GM15510 (cell line): ENCODE data around the gene ALDH5A1.

Experiments
- POLR2A ChIP-seq: IDR thresholded peaks from 3 replicates; pipeline ENCODE4 v1.6.1; 2011; ENCODE audit warnings: borderline replicate concordance; ENCODE audit not compliant: insufficient read length; ENCODE audit errors: extremely low read depth

ALDH5A1 gene

GRCh38 chr6:24477070-24477469, 17.7 kb upstream of the ALDH5A1 start:
- TF ChIP-seq POLR2A, result no peak

- TF ChIP-seq POLR2A, result no peak
Measured at GRCh38 chr6:24478903-24479302, 15.9 kb upstream of the ALDH5A1 start.

- no peak for TF ChIP-seq POLR2A
Measured at GRCh38 chr6:24480705-24481104, 14.1 kb upstream of the ALDH5A1 start.

- TF ChIP-seq POLR2A, result no peak
Measured at GRCh38 chr6:24481449-24481848, 13.3 kb upstream of the ALDH5A1 start.

- no peak for TF ChIP-seq POLR2A
Measured at GRCh38 chr6:24484657-24485323, 10.0 kb upstream of the ALDH5A1 start.

GRCh38 chr6:24486065-24486464, 8.7 kb upstream of the ALDH5A1 start:
- no peak for TF ChIP-seq POLR2A

GRCh38 chr6:24489470-24489869, 5.3 kb upstream of the ALDH5A1 start, which contains the start of gene GPLD1:
TSS of gene GPLD1 (minus strand) at chr6:24489578. CDS start at chr6:24489511, 67 bp downstream.
- no peak for TF ChIP-seq POLR2A

GRCh38 chr6:24489881-24490280, 4.9 kb upstream of the ALDH5A1 start:
- TF ChIP-seq POLR2A, result no peak

GRCh38 chr6:24490948-24491347, 3.8 kb upstream of the ALDH5A1 start:
- TF ChIP-seq POLR2A, result no peak

- no peak for TF ChIP-seq POLR2A
Measured at GRCh38 chr6:24492475-24492874, 2.3 kb upstream of the ALDH5A1 start.

- no peak for TF ChIP-seq POLR2A
Measured at GRCh38 chr6:24493945-24494820, 586 bp upstream of the ALDH5A1 start.

GRCh38 chr6:24497254-24497970, 2.6 kb downstream of the ALDH5A1 start:
- no peak for TF ChIP-seq POLR2A

GRCh38 chr6:24500683-24501082, 5.9 kb downstream of the ALDH5A1 start:
- TF ChIP-seq POLR2A, result no peak

- no peak for TF ChIP-seq POLR2A
Measured at GRCh38 chr6:24501374-24501773, 6.6 kb downstream of the ALDH5A1 start.

GRCh38 chr6:24501914-24502313, 7.1 kb downstream of the ALDH5A1 start:
- no peak for TF ChIP-seq POLR2A

GRCh38 chr6:24504287-24504648, 9.5 kb downstream of the ALDH5A1 start:
- no peak for TF ChIP-seq POLR2A
